ENCODE measurements around the gene DHX9.

DHX9 gene

DNA sequence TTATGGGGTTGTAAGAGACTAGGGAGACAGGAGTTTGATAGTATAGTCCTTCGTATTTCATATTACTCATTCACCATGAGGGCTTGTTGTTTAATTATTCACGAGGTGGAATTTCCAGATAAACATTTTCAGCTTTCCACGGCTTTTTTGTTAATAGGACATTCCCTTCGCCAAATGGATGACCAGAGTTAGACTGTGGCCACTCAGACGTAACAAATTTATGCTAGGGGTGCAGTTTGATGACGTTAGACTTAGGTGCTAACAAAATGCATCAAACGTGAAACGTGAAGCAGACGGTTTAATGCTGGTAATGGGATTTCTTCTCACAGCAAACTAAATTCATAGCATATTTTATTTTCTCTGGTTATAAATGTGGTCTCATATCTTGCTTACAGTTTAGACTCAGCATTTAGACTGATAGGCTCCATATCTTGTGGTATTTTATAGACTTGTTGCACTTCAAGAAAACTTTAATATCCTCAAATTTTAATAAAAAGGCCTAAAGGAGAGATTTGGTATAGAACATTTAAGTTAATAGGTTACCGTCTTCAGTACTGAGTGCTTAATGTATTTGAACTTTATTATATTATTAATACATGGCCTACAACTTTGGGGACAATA is 2.3 kb downstream of the DHX9 start:
- no peak for DNase-seq (ENCODE audit: low read depth in 2 of 2)

DNA sequence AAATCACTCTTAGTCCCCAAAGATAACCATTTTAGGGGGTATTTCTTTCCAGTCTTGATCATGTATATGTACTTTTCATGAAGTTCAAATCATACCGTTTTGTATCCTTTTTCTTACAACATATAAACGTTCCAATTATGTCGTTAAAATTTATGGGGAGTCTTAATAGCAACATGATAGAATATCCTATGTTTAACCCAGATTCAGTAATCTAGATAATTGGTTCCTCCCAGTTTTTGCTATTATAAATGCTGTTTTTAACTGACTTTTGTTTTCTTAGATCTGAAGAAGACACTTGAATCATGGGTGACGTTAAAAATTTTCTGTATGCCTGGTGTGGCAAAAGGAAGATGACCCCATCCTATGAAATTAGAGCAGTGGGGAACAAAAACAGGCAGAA is 3.1 kb downstream of the DHX9 start:
- no peak for DNase-seq (ENCODE audit: low read depth in 2 of 2)

DNA sequence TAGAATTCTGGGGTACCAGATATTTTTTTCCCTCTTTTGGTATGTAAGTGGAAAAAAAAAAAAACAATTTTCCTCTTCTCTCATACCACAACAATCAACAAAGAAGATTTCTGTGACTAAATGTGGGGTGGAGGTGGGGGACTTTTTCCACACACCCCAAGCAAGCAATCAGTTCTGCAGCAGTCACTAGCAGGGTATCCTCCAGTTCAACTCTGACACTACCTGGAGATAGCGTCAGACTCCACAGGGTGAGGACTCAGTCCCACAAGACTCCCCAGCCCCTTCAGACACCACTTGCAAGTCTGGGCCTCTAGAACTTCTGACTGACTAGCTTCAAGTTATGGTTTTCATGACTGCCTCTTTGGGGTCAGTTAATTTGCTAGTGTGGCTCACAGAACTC is 6.2 kb downstream of the DHX9 start:
- DNase-seq (ENCODE audit: low read depth in 2 of 2): no peak

DNA sequence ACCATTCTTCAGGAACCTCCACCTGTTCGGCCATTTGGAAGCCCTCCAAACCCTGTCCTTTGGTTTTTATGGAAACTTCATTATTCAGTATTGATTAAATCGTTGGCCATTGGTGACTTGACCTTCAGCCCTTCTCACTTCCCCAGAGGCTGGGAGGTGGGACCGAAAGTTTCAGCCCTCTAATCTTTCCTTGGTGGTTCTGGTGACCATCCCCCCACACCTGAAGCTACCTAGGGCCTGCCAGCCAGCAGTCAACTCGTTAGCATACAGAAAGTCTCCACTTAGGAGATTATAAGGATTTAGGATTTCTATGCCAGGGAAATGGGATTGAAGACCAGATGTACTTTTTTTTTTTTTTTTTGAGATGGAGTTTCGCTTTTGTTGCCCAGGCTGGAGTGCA is 6.7 kb downstream of the DHX9 start:
- no peak for DNase-seq (ENCODE audit: low read depth in 2 of 2)

DNA sequence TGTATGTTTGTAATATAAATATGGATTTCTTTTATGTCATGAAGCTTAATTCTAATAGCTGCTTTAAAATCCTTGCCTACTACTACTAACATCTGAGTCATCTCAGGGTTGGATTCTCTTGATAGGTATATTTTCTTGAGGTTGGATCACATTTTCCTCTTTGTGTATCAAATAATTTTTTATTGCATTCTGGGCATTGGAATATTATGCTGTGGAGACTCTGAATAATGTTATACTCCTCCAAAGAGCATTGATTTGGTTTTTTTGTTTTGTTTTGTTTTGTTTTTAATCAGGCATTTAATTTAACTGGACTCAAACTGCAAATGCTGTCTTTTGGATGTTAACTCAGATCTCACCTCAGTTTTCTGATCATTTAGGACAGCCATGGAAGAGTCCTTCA is 8.0 kb downstream of the DHX9 start:
- no peak for DNase-seq (ENCODE audit: low read depth in 2 of 2)

DNA sequence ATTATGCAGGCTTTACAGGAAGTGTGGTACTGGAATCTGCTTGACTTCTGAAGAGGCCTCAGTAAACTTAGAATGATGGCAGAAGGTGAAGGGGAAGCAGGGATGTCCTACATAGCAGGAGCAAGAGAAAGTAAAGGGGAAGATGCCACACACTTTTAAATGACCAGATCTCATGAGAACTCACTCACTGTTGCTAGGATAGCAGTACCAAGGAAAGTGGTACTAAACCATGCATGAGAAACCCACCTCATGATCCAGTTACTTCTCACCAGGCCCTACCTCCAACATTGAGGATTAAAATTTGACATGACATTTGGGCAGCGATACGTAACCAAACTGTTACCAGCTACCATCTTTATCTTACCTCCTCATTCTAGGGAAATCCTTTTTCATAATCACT is 9.6 kb downstream of the DHX9 start:
- no peak for DNase-seq (ENCODE audit: low read depth in 2 of 2)

DNA sequence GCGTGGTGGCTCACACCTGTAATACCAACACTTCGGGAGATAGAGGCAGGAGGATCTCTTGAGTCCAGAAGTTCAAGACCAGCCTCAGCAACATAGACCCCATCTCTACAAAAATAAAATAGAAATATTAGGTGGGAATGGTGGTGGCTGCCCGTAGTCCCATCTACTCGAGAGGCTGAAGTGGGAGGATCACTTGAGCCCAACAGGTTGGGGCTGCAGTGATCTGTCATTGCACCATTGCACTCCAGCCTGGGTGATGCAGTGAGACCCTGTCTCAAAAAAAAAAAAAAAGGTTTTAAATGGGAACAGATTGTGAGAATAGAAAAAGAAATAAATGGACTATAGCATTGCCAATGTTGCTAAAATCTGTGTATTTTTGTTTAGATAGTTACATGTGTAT is 11.2 kb downstream of the DHX9 start:
- no peak for DNase-seq (ENCODE audit: low read depth in 2 of 2)

DNA sequence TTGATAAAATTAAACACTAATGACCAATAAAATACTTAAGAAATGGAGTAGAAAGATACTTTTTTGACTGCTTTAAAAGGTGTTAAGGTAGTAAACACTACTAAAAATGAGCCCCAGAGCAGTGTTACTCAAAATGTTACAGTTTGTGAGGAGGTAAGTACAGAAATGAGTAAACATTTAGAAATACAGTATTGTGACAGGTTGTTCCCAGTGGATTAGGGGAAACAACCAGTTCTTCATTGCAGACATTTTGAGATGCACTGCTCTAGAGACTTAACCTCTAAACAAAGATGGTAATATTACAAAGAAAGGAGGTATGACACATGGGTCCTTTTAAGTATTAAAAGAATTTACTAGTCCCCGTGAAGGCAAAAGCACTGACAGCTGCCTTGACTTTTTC is 12.7 kb downstream of the DHX9 start:
- DNase-seq (ENCODE audit: low read depth in 2 of 2): no peak

DNA sequence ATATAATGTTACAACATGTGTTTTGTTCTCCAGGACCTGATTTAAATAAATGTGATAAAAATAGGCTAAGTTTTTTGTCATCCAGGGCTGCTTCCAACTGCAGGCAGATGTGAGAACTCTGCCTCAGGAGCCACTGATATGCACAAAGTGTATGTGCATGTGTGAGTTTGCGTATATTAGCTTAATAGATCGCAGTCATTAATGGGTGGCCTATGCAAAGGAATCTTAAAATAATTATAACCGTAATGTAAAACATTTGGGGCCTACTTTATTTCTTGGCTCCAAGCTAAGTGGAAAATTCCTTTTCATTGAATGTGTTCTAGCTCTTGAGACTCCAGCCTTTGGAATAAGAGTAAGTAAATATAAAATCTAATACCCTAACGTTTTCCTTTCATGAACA is 16.8 kb downstream of the DHX9 start:
- no peak for DNase-seq (ENCODE audit: low read depth in 2 of 2)

DNA sequence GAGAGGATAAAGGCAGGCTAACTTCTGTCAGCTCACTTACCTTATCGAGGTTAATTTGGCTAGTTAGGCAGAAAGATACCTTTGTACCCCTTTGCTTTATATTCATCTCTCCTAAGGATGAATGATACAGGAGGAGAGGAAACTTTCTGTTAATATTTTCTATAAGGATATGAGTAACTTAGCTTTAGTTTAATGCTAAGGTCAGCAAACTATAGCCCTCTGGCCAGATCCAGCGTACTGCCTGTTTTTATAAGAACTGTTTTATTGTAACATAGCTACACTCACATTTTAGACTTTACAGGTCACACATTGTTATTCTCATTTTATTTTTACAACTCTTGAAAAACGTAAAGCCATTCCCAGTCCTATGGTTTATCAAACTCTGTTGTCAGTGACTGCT is 18.1 kb downstream of the DHX9 start:
- DNase-seq (ENCODE audit: low read depth in 2 of 2): no peak

DNA sequence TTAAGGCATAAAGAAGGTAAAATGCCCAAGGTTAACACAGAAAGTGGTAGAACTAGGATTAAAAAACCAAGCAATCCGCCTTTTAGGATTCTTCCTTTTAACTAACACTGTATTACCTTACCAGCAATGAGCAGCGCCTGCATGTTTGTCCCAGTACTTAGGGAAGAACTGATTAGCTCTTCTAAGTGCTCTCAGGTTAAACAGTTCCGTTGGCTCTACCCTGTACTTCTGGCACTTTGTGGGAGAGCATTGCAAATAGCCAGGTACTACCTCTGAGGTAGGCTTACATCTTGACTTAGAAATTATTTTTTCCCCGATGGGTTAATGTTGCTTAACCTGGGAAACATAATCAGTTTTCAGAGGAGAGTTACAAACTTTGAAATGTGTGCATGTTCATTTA is 21.5 kb downstream of the DHX9 start:
- no peak for DNase-seq (ENCODE audit: low read depth in 2 of 2)

DNA sequence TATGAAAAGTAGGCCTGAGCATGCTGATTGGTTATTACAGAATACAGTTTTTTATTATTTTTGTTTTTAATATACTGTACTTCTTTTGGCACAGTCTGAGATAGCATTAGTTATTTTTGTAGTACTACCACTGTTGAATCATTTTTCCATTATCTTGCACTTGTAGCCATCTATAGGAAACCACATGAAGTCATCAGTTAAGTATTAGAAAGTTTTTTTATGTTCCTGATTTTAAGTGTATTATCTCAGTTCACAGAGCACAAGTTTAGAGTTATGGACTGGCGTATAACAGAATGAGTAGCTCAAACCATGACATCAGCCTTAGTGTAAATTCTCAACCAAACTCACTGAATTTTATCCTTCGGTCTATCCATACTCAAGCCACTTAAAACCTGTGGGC is 22.8 kb downstream of the DHX9 start:
- DNase-seq (ENCODE audit: low read depth in 2 of 2): no peak

DNA sequence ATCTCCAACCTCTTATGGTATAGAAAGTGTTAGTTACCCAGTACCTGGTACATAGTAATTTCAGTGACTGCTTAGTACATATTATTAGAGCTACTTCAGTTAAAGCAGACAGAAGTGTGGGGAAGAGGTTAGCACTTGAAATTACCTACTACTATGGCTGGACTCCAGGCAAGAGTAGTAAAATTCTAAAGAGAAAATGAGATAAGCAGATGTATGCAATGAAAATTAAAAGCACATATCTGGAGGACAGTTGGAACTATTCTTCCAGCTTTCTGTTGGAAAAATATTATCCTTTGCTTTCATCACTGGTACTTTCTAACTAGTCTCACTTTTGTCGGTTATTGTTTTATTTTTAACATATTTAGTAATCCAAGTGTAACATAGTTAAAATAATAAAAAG is 23.7 kb downstream of the DHX9 start:
- DNase-seq (ENCODE audit: low read depth in 2 of 2): no peak

DNA sequence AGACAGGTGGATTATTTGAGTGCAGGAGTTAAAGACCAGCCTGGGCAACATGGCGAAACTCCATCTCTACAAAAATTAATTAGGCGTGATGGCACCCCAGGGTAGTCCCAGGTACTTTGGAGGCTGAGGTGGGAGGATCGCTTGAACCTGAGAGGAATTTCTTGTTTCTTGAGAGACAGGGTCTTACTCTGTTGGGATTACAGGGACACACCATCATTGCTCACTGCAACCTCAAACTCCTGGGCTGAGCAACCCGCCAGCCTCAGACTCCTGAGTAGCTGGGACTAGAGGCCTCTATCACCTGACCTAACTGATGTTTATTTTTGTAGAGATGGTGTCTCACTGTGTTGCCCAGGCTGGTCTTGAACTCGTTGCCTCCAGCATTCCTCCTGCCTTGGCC is 24.8 kb downstream of the DHX9 start:
- DNase-seq (ENCODE audit: low read depth in 2 of 2): no peak

DNA sequence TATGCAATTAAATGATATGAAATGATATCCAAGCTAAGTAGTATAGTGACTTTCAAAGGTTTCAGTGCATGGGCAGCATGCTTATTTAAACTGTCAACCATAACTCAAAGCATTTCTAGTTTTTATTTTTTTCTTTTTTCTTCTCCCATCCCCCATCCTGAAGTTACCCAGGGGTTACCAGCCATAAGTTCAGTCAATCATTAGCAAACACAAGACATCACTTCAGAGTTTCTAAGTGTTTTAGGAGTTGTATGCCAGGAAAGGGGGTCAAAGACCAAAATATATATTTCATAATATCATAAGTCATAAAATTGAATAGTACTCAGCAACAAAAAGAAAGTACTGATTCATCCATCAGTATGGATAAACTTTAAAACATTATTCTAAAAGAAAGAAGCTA is 28.7 kb downstream of the DHX9 start:
- DNase-seq (ENCODE audit: low read depth in 2 of 2): no peak

DNA sequence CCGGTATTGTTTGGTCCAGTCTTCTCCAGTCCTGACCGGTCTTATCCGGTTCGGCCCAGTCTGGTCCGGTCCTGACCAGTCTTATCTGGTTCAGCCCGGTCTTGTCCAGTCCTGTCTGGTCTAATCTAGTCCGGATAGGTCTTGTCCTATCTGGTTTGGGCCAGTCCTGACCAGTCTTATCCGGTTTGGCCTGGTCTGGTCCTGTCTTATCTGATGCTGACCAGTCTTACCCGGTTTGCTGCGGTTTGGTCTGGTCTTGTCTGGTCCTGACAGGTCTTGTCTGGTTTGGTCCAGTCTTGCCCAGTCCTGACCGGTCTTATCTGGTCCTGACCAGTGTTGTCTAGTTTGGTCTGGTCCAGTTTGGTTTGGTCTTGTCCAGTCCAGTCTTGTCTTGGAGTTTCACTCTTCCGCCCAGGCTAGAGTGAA is 30.1 kb downstream of the DHX9 start:
- DNase-seq (ENCODE audit: low read depth in 2 of 2): no peak

DNA sequence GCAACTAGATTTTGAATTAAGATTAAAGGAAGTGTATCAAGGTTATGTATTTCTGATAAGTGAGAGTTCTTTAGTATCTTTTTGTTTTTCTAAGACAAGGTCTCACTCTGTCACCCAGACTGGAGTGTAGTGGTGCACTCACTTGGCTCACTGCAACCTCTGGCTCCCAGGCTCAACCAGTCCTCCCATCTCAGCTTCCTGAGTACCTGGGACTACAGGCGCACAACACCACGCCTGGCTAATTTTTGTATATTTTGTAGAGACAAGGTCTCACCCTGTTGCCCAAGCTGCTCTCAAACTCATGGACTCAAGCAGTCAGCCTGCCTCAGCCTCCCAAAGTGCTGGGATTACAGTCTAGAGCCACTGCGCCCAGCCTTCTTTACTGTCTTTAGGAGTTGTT is 33.7 kb downstream of the DHX9 start:
- DNase-seq (ENCODE audit: low read depth in 2 of 2): no peak

DNA sequence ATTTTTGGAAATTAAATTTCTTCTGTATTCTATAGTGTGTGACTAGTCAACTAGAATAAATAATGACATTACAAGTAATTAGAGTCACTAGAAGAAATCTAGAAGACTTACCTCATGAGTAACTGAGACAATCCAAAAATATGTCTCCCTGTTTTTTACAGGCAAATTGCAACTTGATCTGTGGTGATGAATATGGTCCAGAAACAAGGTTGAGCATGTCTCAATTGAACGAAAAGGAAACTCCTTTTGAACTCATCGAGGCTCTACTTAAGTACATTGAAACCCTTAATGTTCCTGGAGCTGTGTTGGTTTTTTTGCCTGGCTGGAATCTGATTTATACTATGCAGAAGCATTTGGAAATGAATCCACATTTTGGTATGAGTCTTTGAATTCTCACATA is 36.7 kb downstream of the DHX9 start:
- no peak for DNase-seq (ENCODE audit: low read depth in 2 of 2)

DNA sequence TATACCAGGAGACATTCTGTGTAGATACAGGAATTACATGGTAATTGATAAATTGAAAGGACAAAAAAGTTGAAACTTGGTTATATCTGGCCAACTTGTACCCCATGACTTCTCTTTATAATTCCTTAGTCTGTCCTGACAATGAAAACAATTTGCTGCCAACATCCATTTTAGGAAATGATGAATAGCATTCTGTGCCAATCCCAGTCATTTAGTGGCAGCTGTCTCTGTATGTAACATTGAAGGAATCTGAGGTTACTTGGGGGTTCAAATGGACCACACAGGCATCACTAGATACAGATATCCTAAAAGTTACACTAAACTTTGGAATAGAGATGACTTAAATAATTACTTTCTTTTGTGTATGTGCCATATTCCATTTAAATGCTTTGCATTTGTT is 38.2 kb downstream of the DHX9 start:
- no peak for DNase-seq (ENCODE audit: low read depth in 2 of 2)

DNA sequence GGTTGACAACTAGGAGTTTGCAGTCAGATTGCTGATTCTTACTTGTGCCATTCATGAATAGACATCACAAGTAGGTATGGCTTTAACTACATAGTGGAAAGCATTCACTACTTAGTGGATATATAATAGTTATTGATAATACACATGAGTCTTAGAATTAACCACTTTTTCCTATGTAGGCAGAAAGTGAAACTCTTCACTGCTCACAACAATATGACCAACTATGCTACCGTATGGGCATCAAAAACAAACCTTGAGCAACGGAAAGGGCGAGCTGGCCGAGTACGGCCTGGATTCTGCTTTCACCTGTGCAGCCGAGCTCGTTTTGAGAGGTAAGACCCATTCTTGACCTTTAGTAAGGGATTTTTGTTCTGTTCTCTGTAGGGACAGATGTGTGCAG is 38.7 kb downstream of the DHX9 start:
- DNase-seq (ENCODE audit: low read depth in 2 of 2): no peak

DNA sequence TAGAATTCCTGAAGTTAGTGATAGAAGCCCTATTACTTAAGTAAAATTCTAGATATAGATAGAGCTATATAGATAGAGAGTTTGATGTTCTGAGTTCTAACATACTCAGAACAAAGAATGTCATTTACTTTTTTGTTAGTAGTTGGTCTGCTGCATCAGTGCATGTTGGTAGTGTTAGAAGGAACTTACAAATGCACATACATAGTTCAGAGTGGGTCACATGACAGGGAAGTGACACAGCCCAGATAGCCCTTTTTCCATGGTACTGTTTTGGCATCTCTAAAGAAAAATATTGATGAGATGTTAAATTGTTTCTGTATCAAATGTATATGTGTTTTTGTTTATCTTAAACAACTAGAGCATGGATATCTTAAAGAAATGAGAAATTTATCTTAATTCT is 45.7 kb downstream of the DHX9 start:
- DNase-seq (ENCODE audit: low read depth in 2 of 2): no peak

DNA sequence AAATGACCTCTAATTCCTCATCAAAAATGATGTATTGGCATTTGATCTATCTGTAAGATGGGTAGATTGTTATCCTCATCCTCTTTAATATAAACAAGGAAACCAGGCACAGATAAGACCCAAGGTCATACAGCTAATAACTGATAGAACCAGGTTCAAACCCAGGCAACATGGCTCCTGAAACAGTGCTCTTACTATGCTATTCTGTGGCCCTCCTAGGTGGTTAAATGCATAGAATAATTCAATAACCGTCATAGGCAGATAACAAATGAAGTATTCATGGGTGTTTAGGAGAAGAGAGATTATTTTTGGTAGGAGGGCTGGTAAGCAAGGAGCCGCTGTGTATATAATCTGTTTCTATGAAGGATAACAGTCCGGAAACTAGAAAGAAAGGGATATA is 46.4 kb downstream of the DHX9 start:
- DNase-seq (ENCODE audit: low read depth in 2 of 2): no peak

DNA sequence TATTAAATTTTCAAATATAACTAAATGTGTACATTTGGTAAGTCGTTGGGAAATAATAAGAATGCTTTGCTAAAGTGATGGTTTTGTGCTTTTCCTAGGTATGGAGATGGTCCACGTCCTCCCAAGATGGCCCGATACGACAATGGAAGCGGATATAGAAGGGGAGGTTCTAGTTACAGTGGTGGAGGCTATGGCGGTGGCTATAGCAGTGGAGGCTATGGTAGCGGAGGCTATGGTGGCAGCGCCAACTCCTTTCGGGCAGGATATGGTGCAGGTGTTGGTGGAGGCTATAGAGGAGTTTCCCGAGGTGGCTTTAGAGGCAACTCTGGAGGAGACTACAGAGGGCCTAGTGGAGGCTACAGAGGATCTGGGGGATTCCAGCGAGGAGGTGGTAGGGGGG is 47.8 kb downstream of the DHX9 start:
- no peak for DNase-seq (ENCODE audit: low read depth in 2 of 2)

DNA sequence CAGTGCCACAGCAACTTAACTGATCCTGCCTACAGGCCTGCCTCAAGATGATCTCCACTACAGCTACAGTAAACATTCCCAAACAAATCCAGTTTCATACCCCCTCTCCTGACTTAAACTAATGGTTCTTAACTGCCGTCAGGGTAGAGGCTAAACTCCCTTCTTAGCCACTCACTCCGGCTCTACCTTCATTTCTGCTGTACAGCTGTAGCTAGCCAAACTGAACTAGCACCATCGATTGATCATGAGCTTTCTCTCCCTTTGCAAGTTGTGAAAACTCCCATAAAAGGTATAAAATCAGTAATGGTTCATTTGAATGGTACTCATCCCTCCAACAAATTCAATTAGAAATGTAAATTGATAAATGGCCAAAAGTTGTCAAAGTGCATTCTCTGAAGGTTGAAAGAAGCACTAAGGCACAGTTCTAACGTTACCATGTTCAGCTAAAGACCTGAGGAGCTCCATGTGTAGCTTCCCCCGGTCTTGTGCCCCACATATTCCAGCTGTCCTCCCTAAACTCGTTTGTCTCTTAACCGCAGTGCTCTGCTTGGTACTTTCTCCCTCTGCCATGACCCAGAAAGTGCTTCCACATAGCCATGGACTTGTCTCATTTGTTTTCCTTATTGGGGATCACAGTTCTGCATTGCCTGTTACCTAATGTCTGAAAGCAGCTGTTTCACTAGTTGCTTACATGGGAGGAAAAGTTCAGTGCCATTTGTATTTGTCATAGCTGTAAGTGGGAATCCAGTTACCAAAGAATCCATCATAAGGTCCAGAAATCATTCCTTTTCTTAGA is 49.8 kb downstream of the DHX9 start:
- DNase-seq (ENCODE audit: low read depth in 2 of 2): no peak

All from activated CD4-positive, alpha-beta T cell treated with anti-CD3 and anti-CD28 coated beads for 24 hours (primary cell).